Calu3 (cell line): Measurements from ENCODE around the gene KCNK4. TPM values are rescaled to one million over a fixed set of nuclear protein-coding genes. Genes with fewer than 3 reads are reported as not detected.

ENCODE experiments used
- BruUV-seq: library from RNA; stranded (reverse); fragments of 400-500 nt; replicated peaks from 2 replicates; lab custom pipeline; 2021; lab: Mats Ljungman, UMichigan
- CTCF ChIA-PET: fragments of 300-600 bp; sonication (Branson Sonifier 250); formaldehyde crosslinking; loops from one replicate; lab custom pipeline; 2022; ENCODE audit warnings: antibody characterized with exemption; lab: Charles Lee
- DNase-seq: peaks from one replicate; pipeline ENCODE4 v3.0.0; 2022
- H3K27ac Mint-ChIP-seq: one replicate; pipeline ENCODE4 v1.8.0; 2022; ENCODE audit warnings: mixed read lengths; ENCODE audit not compliant: unreplicated experiment
- H3K27me3 Mint-ChIP-seq: one replicate; pipeline ENCODE4 v1.8.0; 2022; ENCODE audit warnings: mixed read lengths; ENCODE audit not compliant: unreplicated experiment
- H3K36me3 Mint-ChIP-seq: one replicate; pipeline ENCODE4 v1.8.0; 2022; ENCODE audit warnings: mild to moderate bottlenecking, moderate library complexity, mixed read lengths; ENCODE audit not compliant: insufficient read depth, unreplicated experiment
- H3K4me1 Mint-ChIP-seq: one replicate; pipeline ENCODE4 v1.8.0; 2022; ENCODE audit warnings: mild to moderate bottlenecking, low read depth, mixed read lengths; ENCODE audit not compliant: unreplicated experiment
- H3K4me3 Mint-ChIP-seq: one replicate; pipeline ENCODE4 v1.8.0; 2022; ENCODE audit warnings: mild to moderate bottlenecking, low read depth, moderate library complexity, mixed read lengths; ENCODE audit not compliant: unreplicated experiment
- H3K9me3 Mint-ChIP-seq: one replicate; pipeline ENCODE4 v1.8.0; 2022; ENCODE audit warnings: low read depth, mixed read lengths; ENCODE audit not compliant: unreplicated experiment
- CTCF ChIP-seq: fragments of 200-600 bp; IDR thresholded peaks from one replicate; pipeline ENCODE4 v1.8.0; 2022; ENCODE audit warnings: antibody characterized with exemption; ENCODE audit not compliant: unreplicated experiment
- intact Hi-C: fragments of 100-400 bp; cut with micrococcal nuclease; formaldehyde crosslinking; loops from one replicate; pipeline ENCODE4 v1.10.0; 2022; ENCODE audit not compliant: unreplicated experiment
- total RNA-seq: library from RNA; stranded (reverse); gene quantifications from 2 replicates; pipeline ENCODE4 v1.2.3, GENCODE V29; 2022

The KCNK4 gene
- total RNA-seq, 1 experiment from 2014 or later, result not detected

GRCh38 chr11:64252003-64252872, 38.9 kb upstream of the KCNK4 start:
- DNase-seq, result peak; percentile 75
- Mint-ChIP-seq H3K4me3 (peak overlapping the region; percentile 90), H3K27me3 (no peaks in the 10 kb centered on the region), H3K9me3 (no peaks in the 10 kb centered on the region), H3K4me1 (peaks cover 11% of the 10 kb centered on the region), H3K36me3 (peaks cover 66% of the 10 kb centered on the region), H3K27ac (peak overlapping the region; percentile 74)
- no peak for TF ChIP-seq CTCF
- CTCF ChIA-PET, result interaction anchor here (0.7 to 1.8 kb wide), 6 partner anchors 11 to 103 kb away, joined by 3 to 16 read pairs (median 6); partner anchors contain the start of gene FKBP2
- no TSS peak for BruUV-seq
- intact Hi-C loops, result no loop called here

GRCh38 chr11:64253043-64253442, 38.1 kb upstream of the KCNK4 start:
- CTCF ChIA-PET, result no interaction called here

GRCh38 chr11:64253481-64253880, 37.6 kb upstream of the KCNK4 start:
- Mint-ChIP-seq H3K4me3 (peak overlapping the region; percentile 42), H3K9me3 (no peaks in the 10 kb centered on the region), H3K36me3 (peaks cover 54% of the 10 kb centered on the region), H3K4me1 (no peaks in the 10 kb centered on the region), H3K27ac (no peak overlapping the region), H3K27me3 (no peaks in the 10 kb centered on the region)
- CTCF ChIA-PET, result no interaction called here
- intact Hi-C loops, result no loop called here
- no peak for TF ChIP-seq CTCF
- no TSS peak for BruUV-seq
- DNase-seq, result no peak

More at GRCh38 chr11:64253043-64253442, 38.1 kb upstream of the KCNK4 start:
- DNase-seq, result no peak
- no TSS peak for BruUV-seq
- Mint-ChIP-seq H3K27me3 (no peaks in the 10 kb centered on the region), H3K4me3 (peak overlapping the region; percentile 90), H3K36me3 (peaks cover 58% of the 10 kb centered on the region), H3K27ac (no peak overlapping the region), H3K9me3 (no peaks in the 10 kb centered on the region), H3K4me1 (peaks cover 4% of the 10 kb centered on the region)
- intact Hi-C loops, result no loop called here
- no peak for TF ChIP-seq CTCF

GRCh38 chr11:64254326-64254725, 36.8 kb upstream of the KCNK4 start:
- DNase-seq, result no peak
- no peak for TF ChIP-seq CTCF
- intact Hi-C loops, result no loop called here
- Mint-ChIP-seq H3K36me3 (peaks cover 53% of the 10 kb centered on the region), H3K4me1 (no peaks in the 10 kb centered on the region), H3K27ac (no peak overlapping the region), H3K4me3 (no peak overlapping the region), H3K27me3 (no peaks in the 10 kb centered on the region), H3K9me3 (no peaks in the 10 kb centered on the region)
- BruUV-seq, result no TSS peak
- CTCF ChIA-PET, result interaction anchor here (0.6 kb wide), 1 partner anchor 41 kb away, joined by 10 read pairs; no protein-coding TSS in a partner anchor
